Subcutaneous adipose tissue (tissue), 4 donors: ENCODE data around the gene PPM1D. TPM values are rescaled to one million over a fixed set of nuclear protein-coding genes. Genes with fewer than 3 reads are reported as not detected.

ENCODE experiments used
- CTCF ChIP-seq: fragments of 450-650 bp; IDR thresholded peaks from one replicate; pipeline ENCODE4 v1.5.1; 2016; ENCODE audit warnings: low read depth, mild to moderate bottlenecking, control low read depth, antibody characterized with exemption, moderate library complexity
- total RNA-seq, 4 donors: library from RNA; depleted of rRNA; stranded (reverse); fragments of >200 nt; gene quantifications; one replicate each; pipeline ENCODE4 v1.1.0, GENCODE V29; 2016

PPM1D gene
- total RNA-seq, 4 donors from 2014 or later = 12.2 to 16.1 (median 15.4) TPM

- no peak for TF ChIP-seq CTCF
Observed at GRCh38 chr17:60583008-60583407, 17.0 kb upstream of the PPM1D start.

- no peak for TF ChIP-seq CTCF
Observed at GRCh38 chr17:60585887-60586286, 14.1 kb upstream of the PPM1D start.

GRCh38 chr17:60586288-60586974 lies 13.6 kb upstream of the PPM1D start:
- no peak for TF ChIP-seq CTCF

- TF ChIP-seq CTCF = no peak
Observed at GRCh38 chr17:60590070-60590469, 9.9 kb upstream of the PPM1D start.

- no peak for TF ChIP-seq CTCF
Observed at GRCh38 chr17:60592750-60593149, 7.2 kb upstream of the PPM1D start.

GRCh38 chr17:60594734-60595133 lies 5.3 kb upstream of the PPM1D start:
- no peak for TF ChIP-seq CTCF

GRCh38 chr17:60597297-60597696 lies 2.7 kb upstream of the PPM1D start:
- no peak for TF ChIP-seq CTCF
